HFF-Myc (cell line): ENCODE results near the gene VAT1.
A peak's percentile ranks its signal among the peaks of the same experiment; 100 is the strongest.
"Not testable (repeated sequence)": the region's sequence is repeated elsewhere in the genome, so short reads cannot be mapped to it uniquely, and the experiment has no call there.

Experiments used
- DNase-seq: peaks from one replicate; pipeline ENCODE4 v3.0.0-alpha.2; 2011; ENCODE audit warnings: low read depth; ENCODE audit errors: extremely low read depth
- H3K4me3 ChIP-seq: replicated peaks from 2 replicates; pipeline ENCODE4 v1.5.1; 2011; ENCODE audit warnings: low read depth, mild to moderate bottlenecking, control low read depth, low read length
- CTCF ChIP-seq: IDR thresholded peaks from 2 replicates; pipeline ENCODE4 v1.5.1; 2012; ENCODE audit warnings: mild to moderate bottlenecking, low read depth, low read length, control low read depth; ENCODE audit errors: missing control alignments

The VAT1 gene

GRCh38 chr17:42980766-42981397 lies 41.3 kb downstream of the VAT1 start:
- H3K4me3 ChIP-seq, result peak overlapping the region; percentile 88
- no peak for TF ChIP-seq CTCF
- DNase-seq, result no peak

DNA sequence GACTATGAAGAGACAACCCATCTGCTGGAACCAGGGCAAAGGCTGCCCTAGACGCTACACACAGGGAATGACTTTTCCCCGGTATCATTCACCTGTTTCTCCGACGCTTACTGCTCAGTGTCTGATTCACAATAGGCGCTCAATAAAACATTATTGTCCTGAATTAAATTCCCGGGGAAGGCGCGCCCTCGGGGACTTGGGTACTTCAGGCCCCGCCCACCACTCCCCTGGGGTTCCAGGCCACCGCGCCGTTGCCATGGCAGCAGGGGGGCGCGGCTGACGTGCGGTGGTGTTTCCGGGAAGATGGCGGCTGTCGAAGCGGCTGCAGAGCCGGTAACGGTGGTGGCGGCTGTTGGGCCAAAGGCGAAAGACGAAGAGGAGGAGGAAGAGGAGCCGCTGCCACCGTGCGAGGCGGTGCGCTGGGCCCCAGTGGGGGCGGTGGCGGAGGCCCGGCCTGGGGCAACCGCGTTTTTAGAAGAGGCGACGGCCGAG lies 41.9 kb downstream of the VAT1 start, which contains the start of gene RUNDC1:
Gene RUNDC1 (plus strand): TSS at position 292 of the 492 bp plus-strand sequence. CDS start 12 bp downstream, at position 304.
- H3K4me3 ChIP-seq, result peak within 1 kb of the TSS; percentile 88
- DNase-seq, result no peak
- TF ChIP-seq CTCF, result no peak

- peak within 1 kb of the TSS; percentile 88 for H3K4me3 ChIP-seq
- DNase-seq, result no peak
- TF ChIP-seq CTCF, result no peak
Measured at GRCh38 chr17:42979511-42980273, 42.5 kb downstream of the VAT1 start, which contains the start of gene PTGES3L. TSS of gene PTGES3L (minus strand) at chr17:42980080. CDS start at chr17:42980053, 27 bp downstream.

DNA sequence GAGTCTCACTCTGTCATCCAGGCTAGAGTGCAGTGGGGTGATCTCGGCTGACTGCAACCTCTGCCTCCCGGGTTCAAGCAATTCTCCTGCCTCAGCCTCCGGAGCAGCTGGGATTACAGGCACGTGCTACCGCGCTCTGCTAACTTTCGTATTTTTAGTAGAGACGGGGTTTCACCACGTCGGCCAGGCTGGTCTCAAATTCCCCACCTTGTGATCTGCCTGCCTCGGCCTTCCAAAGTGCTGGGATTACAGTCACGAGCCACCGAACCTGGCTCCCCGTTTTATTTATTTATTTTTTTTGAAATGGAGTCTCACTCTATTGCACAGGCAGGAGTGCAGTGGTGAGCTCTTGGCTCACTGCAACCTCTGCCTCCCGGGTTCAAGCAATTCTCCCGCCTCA lies 46.5 kb downstream of the VAT1 start:
- not testable (repeated sequence) for H3K4me3 ChIP-seq, DNase-seq

DNA sequence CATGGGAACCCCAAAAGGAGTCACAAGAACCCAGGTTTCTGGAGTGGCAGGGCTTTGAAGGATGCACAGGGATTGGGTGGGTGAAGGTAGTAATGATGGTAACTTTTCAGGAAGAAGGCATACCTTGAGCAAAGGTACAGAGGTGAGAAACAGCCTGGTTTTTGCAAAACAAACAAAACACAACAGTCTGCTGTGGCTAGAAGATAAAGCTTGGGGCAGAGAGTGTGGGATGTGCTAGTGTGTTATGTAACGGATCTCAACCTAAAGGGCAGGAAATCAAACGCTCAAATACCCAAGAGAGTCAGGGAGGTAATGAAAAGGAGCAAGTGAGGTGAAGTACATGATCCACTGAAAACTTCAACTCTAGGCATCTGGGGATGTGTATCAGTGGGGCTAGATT lies 46.9 kb downstream of the VAT1 start:
- DNase-seq, result no peak
- TF ChIP-seq CTCF, result no peak
- no peak overlapping the region for H3K4me3 ChIP-seq

DNA sequence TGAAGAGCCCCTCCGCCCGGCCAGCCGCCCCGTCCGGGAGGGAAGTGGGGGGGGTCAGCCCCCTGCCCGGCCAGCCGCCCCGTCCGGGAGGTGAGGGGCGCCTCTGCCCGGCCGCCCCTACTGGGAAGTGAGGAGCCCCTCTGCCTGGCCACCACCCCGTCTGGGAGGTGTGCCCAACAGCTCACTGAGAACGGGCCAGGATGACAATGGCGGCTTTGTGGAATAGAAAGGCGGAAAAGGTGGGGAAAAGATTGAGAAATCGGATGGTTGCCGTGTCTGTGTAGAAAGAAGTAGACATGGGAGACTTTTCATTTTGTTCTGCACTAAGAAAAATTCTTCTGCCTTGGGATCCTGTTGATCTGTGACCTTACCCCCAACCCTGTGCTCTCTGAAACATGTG lies 48.9 kb downstream of the VAT1 start:
- not testable (repeated sequence) for DNase-seq, H3K4me3 ChIP-seq

- H3K4me3 ChIP-seq, result no peak overlapping the region
- no peak for DNase-seq
- TF ChIP-seq CTCF, result no peak
Measured at GRCh38 chr17:42971589-42971988, 50.6 kb downstream of the VAT1 start.
